OCI-LY1 (cell line): ENCODE data around the gene RHOB.

Experiments
- H2AFZ ChIP-seq: fragments of 200-600 bp; sonication (generic), shearing (Covaris generic); 2 replicates; pipeline ENCODE4 v1.6.0; 2014; ENCODE audit warnings: antibody characterized with exemption, mild to moderate bottlenecking, low read length
- H3F3A ChIP-seq: fragments of 200-600 bp; sonication (generic), shearing (Covaris generic); 2 replicates; pipeline ENCODE4 v1.6.0; 2014; ENCODE audit warnings: mild to moderate bottlenecking, antibody characterized with exemption, low read length, moderate library complexity; ENCODE audit not compliant: insufficient read depth
- H3K27ac ChIP-seq: fragments of 200-600 bp; sonication (generic); 2 replicates; pipeline ENCODE4 v1.5.1; 2014; ENCODE audit warnings: low read length, mixed run types, mild to moderate bottlenecking, low read depth; ENCODE audit not compliant: poor library complexity, severe bottlenecking
- H3K27me3 ChIP-seq: fragments of 200-600 bp; sonication (generic); 2 replicates; pipeline ENCODE4 v1.6.0; 2014; ENCODE audit warnings: antibody characterized with exemption, mild to moderate bottlenecking, low read length, moderate library complexity; ENCODE audit not compliant: insufficient read depth
- H3K36me3 ChIP-seq: fragments of 200-600 bp; sonication (generic); 2 replicates; pipeline ENCODE4 v1.6.1; 2014; ENCODE audit warnings: mild to moderate bottlenecking, antibody characterized with exemption, low read length, moderate library complexity, mixed read lengths; ENCODE audit not compliant: insufficient read depth
- H3K4me1 ChIP-seq: fragments of 200-600 bp; sonication (generic); 2 replicates; pipeline ENCODE4 v1.5.1; 2014; ENCODE audit warnings: mild to moderate bottlenecking, low read length, moderate library complexity; ENCODE audit not compliant: insufficient read depth, severe bottlenecking
- H3K4me2 ChIP-seq: fragments of 200-600 bp; sonication (generic), shearing (Covaris generic); 2 replicates; pipeline ENCODE4 v1.6.1; 2014; ENCODE audit warnings: low read length
- H3K4me3 ChIP-seq: fragments of 200-600 bp; sonication (generic); 2 replicates; pipeline ENCODE4 v1.5.1; 2014; ENCODE audit warnings: low read length, low read depth, mild to moderate bottlenecking, mixed read lengths; ENCODE audit not compliant: poor library complexity, severe bottlenecking
- H3K79me2 ChIP-seq: fragments of 200-600 bp; shearing (Covaris generic); 2 replicates; pipeline ENCODE4 v1.6.1; 2016; ENCODE audit warnings: mixed run types, low read length, mixed read lengths; ENCODE audit not compliant: insufficient read depth
- H3K9ac ChIP-seq: fragments of 200-600 bp; sonication (generic), shearing (Covaris generic); 2 replicates; pipeline ENCODE4 v1.6.1; 2014; ENCODE audit warnings: mild to moderate bottlenecking, low read length, mixed read lengths
- H3K9me2 ChIP-seq: fragments of 200-600 bp; sonication (generic), shearing (Covaris generic); 2 replicates; pipeline ENCODE4 v1.6.1; 2014; ENCODE audit warnings: low read depth, mild to moderate bottlenecking, low read length, mixed read lengths
- H3K9me3 ChIP-seq: fragments of 200-600 bp; shearing (Covaris generic); 2 replicates; pipeline ENCODE4 v1.6.1; 2014; ENCODE audit warnings: low read length, mixed read lengths
- H4K20me1 ChIP-seq: fragments of 200-600 bp; sonication (generic), shearing (Covaris generic); 2 replicates; pipeline ENCODE4 v1.6.0; 2016; ENCODE audit warnings: mild to moderate bottlenecking, low read length; ENCODE audit not compliant: insufficient read depth
- CTCF ChIP-seq: fragments of 200-600 bp; sonication (generic), shearing (Covaris generic); IDR thresholded peaks from 2 replicates; pipeline ENCODE4 v1.5.1; 2017; ENCODE audit warnings: mild to moderate bottlenecking, antibody characterized with exemption, low read length, moderate library complexity, mixed read lengths
- EZH2 ChIP-seq: fragments of 200-600 bp; sonication (generic), shearing (Covaris generic); IDR thresholded peaks from 2 replicates; pipeline ENCODE4 v1.8.0; 2017; ENCODE audit warnings: borderline replicate concordance, mixed run types, mild to moderate bottlenecking, antibody characterized with exemption, low read length, moderate library complexity, mixed read lengths

The RHOB gene

DNA sequence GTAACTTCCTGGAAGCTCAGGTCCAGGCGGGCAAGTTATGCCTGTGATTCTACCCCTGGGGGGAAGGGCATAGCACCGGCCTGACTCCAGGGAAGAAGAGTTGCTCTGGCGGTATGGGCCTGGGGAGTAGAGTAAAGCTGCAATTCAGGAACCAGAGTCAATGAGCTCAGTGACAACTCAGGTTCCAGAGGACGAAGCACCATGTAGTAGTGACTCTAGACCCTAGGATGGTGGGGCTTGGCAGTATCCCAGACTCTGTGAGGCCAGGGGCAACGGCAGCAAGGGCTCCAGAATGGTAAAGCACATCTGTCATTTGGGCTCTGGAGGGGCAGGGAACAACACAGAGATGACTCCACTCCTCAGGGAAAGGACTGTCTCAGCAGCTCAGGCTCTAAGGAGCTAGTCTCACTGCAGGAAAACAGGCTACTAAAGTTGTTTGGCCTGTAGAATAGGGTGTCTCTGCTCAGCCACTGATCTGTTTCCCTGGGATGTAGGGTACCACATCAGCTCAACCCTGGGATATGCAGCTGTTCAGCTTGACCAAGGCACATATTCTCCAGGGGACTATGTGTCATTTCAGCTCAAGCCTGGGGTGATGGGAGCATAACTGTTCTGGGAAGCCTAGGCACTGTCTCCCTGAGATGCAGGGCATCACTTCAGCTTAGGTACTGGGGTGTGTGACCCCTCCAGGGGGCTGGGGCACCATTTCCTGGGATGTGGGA is 36.2 kb upstream of the RHOB start:
- peaks cover 12% of the 10 kb centered on the region for H3K9me3 ChIP-seq
- H3K9me2 ChIP-seq = no peaks in the 10 kb centered on the region
- H3K9ac ChIP-seq = no peak overlapping the region
- no peaks in the 10 kb centered on the region for H3F3A ChIP-seq
- H3K27me3 ChIP-seq = no peaks in the 10 kb centered on the region; the same call in 1 of the 2 replicates
- H3K36me3 ChIP-seq = no peaks in the 10 kb centered on the region; the same call in 1 of the 2 replicates
- no peaks in the 10 kb centered on the region for H4K20me1 ChIP-seq
- no peaks in the 10 kb centered on the region for H3K4me1 ChIP-seq
- no peak overlapping the region for H3K4me3 ChIP-seq
- no peak overlapping the region for H2AFZ ChIP-seq
- no peaks in the 10 kb centered on the region for H3K79me2 ChIP-seq
- no peak overlapping the region for H3K4me2 ChIP-seq
- no peak overlapping the region for H3K27ac ChIP-seq
- TF ChIP-seq EZH2 (no peak), CTCF (no peak)

GRCh38 chr2:20411361-20411894 is 35.4 kb upstream of the RHOB start:
- H3F3A ChIP-seq = no peaks in the 10 kb centered on the region
- no peaks in the 10 kb centered on the region for H3K4me1 ChIP-seq
- H3K4me3 ChIP-seq = no peak overlapping the region
- H3K36me3 ChIP-seq = no peaks in the 10 kb centered on the region; the same call in 1 of the 2 replicates
- no peak overlapping the region for H3K9ac ChIP-seq
- TF ChIP-seq CTCF = peak; percentile 80
- no peak for TF ChIP-seq EZH2
- no peak overlapping the region for H2AFZ ChIP-seq
- no peaks in the 10 kb centered on the region for H4K20me1 ChIP-seq
- H3K27me3 ChIP-seq = no peaks in the 10 kb centered on the region; the same call in 1 of the 2 replicates
- H3K9me2 ChIP-seq = no peaks in the 10 kb centered on the region
- H3K27ac ChIP-seq = no peak overlapping the region
- H3K4me2 ChIP-seq = no peak overlapping the region
- peaks cover 12% of the 10 kb centered on the region for H3K9me3 ChIP-seq
- no peaks in the 10 kb centered on the region for H3K79me2 ChIP-seq

GRCh38 chr2:20414806-20415205 is 32.1 kb upstream of the RHOB start:
- Histone ChIP-seq H3K4me2 (no peak overlapping the region), H2AFZ (no peak overlapping the region), H4K20me1 (no peaks in the 10 kb centered on the region), H3K9ac (no peak overlapping the region), H3K4me3 (no peak overlapping the region), H3K27me3 (peaks cover 3% of the 10 kb centered on the region; the same call in 1 of the 2 replicates), H3K4me1 (no peaks in the 10 kb centered on the region), H3K9me2 (no peaks in the 10 kb centered on the region), H3F3A (no peaks in the 10 kb centered on the region), H3K79me2 (no peaks in the 10 kb centered on the region), H3K27ac (no peak overlapping the region), H3K36me3 (no peaks in the 10 kb centered on the region), H3K9me3 (peaks cover 5% of the 10 kb centered on the region; the same call in 1 of the 2 replicates)
- TF ChIP-seq EZH2 = no peak
- TF ChIP-seq CTCF = no peak
